Measurements from ENCODE around the gene FAM3C.

The FAM3C gene

GRCh38 chr7:121300685-121301420 lies 95.3 kb downstream of the FAM3C start (continued):
- TF ChIP-seq ARNTL (CRISPR knock-in tag; IDR thresholded peaks at IDR 0.05; ENCODE audit: borderline replicate concordance, low read depth) = no peak
- TF ChIP-seq CSRNP3 (CRISPR knock-in tag; IDR thresholded peaks at IDR 0.05) = no peak

Data from SK-N-SH treated with all-trans-retinoic acid at 6 μM for 48 hours (cell line).